HG02852 (cell line): ENCODE data around the gene CNTNAP5.
A peak's percentile ranks its signal among the peaks of the same experiment; 100 is the strongest.

Experiments used
- ATAC-seq: cut with Tn5 transposase; IDR thresholded peaks from one replicate; pipeline ENCODE4 v1.9.1; 2021; ENCODE audit warnings: mild to moderate bottlenecking, moderate library complexity; ENCODE audit not compliant: unreplicated experiment

Gene CNTNAP5

DNA sequence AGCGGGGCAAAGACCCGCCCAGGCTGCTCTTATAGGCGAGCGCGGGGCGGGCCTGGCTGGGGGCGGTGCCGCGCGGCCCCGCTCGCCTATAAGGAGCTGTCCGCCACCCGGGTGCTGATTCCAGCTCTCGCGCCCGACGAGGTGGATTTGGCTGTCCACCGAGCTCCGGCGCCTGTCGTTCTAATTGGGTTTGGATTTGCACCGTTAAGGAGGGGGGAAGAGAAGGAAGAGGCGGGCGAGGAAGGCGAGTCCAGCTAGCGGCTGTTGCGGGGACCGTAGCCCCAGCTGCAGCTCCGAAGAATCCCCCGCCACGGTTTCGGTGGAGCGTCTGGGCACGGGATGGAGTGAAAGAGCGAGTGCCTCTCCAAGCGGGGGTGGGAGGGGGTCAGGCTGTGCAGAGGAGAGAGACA, at the start of gene CNTNAP5:
TSS of gene CNTNAP5 (plus strand) at position 117 of the 410 bp plus-strand sequence. CDS start 364 bp downstream, outside the sequence.
- no peak for ATAC-seq

DNA sequence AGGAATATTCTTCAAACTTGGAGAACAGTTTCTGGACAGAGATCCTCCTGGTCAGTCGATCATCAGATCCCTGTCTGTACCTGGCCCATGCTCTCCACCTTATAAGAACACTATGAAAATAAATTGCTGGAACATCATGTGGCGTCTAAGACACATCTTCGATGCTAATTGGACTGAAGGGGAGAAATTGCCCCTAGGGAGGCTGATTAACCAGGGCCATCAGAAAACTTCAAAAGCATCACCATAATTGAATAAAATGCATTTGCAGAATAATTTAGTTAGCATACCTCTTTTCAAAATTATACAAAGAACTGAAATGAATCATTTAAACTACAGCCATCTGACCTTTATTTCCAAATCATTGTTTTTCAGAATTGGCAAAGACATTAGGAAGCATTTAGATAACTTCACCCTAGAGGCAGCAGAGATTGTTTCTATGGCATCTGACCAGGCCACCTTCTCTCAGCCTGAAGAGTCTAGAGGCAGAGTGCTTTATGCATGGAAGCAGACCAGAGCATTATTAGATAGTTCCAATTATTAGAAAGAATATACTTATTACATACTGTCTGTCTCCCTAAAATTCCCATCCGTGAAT, 48.9 kb upstream of the CNTNAP5 start:
- no peak for ATAC-seq

DNA sequence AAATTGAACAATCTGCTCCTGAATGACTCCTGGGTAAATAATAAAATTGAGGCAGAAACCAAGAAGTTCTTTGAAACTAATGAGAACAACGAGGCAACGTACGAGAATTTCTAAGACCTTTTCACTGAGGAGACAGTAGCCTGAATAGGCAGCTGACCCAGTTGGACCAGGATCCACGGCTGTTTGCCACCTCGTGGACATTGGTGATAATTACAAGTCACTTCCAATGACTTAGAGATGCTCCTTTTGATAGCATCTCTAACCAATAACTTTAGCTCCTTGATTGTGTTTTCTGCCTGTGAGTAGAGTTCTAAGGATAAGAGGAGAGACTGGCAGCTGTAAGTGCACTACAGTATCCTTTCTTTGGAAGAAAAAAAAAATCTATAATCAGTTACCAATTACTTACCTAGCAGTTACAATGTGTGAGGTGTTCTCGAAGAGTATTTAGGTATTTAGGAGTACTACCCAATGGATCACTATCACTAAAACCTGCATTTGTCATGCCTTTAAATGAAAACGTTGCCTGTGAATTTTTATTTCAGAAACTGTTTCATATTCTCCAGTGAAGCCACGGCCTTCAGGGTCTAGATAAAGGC, 31.3 kb upstream of the CNTNAP5 start:
- ATAC-seq: peak; percentile 81

DNA sequence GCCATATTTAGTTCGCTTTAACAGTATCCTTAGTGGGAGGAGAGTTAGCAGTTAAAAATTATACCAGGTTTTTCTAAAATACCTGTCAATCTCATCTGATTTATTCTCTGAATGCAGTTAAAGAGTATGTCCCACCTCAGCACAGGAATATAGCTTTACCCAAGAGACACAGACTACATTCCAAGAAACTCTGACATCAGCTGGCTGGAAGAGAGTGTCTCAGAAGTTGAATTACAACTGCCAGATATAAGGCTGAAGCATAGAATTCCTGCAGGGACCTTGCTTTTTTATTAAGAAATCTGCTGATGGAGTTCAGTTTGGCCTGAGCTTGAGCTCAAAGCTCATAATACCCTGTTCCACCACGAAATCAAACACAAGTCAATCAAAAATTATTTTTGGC, 25.4 kb upstream of the CNTNAP5 start:
- no peak for ATAC-seq

DNA sequence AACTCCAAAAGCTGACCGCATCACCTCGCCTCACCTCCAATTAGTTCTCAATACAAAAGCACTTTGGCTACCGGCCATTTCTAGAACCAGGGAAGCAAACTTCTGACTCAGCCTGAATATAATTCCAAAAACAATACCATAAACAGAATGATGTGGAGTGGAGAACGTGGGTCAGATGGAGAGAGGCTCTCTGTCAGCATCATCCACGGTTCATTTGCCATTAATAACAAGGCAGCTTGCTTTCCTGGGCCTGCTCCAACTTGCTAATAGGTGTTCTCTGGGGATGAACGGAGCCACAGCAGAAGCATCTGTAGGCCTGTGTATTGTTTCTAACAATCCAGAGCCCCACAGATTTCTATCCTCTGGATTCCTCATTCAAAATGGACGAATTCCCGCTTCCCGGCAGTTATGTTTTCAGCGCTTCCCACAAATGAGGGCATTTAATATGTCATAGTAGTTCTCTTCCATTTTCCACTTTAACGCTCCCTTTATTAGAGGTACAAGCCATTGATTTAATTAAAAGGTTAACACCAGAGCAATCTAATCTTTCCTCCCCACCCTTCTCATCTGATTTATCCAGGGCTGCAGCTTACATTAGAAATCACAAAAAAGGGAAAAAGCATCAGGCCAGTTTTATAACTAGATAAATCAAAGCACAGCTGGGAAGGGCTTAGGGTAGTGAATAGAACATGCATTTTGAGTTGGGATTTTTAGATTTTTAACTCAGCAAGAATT, 23.2 kb upstream of the CNTNAP5 start:
- ATAC-seq: no peak

DNA sequence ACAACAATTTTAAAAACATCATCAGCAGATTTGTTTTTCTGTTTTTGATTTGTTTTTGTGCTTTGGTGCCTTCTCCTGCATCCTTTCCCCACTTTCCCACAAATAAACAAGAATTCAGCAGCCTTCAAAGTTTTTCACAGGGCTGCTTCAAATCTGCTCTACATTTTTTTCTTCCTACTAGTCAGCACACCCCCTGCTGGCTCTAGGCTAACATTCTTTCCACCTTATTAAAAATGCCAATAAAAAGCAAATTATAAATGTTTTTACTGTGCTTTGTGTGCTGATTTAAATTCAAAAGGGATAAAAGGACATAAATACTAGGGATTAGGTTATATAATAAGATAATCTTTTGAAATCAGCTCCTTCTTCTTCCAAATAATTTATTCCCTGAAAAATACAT, 6.2 kb upstream of the CNTNAP5 start:
- ATAC-seq: no peak

DNA sequence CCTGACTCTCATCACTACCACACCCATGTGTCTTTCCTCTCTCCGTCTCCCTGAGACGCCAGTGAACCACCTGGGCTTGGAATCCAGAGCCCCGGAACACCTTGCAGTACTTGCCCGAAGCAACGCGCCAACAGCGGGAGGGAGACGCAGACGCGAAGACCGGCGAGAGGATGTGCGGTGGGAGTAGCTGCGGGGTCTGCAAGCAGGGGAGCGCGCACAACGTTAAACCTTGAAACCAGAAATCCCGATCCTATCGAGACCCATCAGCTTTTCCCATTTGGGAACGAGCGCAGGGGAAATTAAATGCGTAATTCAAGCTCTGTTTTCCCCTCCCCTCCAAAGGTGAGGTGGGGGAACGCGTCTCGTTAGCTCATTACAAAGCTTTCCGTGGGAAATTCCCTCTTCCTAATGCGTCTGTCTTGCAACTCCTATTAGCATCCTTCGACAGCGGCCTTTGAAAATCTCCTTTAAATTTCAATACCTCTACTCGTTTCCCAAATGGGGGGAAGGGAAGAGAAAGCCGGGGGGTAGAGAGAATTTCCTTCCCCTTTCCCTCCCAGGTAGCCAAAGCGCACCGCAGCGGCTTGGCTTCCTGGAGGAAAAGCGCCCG, 421 bp upstream of the CNTNAP5 start:
- ATAC-seq: no peak

DNA sequence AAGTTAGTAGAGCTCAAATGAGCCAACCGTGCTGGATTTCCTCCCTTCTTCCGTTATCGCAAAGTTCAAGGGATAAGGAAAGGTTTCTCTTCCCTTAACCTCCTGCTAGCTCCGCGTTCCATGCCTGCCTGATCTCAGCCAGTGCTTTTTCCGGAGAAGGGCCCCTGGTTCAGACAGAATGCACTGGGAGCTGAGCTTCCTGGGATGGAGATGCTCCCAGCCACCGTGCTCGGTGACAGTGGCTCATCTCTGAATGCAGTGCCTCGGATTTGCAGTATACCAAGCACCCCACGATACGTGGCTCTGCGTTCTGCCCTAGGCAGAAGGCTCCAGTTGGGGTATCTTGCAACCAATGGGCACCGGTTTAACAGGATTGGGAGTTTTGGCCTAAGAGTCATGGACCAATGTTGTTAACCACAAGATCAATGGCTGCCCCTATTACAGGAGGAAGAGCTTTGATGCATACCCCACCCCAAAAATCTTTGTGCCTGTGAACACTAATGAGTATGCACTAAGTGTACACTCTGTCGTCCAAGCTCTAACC, 876 bp downstream of the CNTNAP5 start:
- ATAC-seq: no peak

DNA sequence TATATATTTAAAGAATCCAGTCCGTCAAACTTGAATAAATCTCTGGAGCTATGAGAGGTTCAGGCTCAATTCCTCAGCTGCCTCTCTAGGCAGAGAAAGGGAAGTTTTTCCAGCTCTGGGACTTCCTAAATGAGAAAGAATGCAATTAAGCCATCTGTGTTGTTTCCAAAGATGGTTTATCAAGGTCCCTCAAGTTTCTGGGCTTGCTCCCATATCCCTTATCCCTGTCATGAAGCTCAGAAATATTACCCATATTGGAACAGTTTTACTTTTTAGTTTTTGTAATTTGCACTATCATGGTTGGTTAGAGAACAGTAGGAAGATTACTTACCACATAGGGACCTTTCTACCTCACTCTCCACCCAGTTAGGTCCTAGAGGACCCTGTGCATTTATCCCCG, 1.4 kb downstream of the CNTNAP5 start:
- ATAC-seq: no peak

DNA sequence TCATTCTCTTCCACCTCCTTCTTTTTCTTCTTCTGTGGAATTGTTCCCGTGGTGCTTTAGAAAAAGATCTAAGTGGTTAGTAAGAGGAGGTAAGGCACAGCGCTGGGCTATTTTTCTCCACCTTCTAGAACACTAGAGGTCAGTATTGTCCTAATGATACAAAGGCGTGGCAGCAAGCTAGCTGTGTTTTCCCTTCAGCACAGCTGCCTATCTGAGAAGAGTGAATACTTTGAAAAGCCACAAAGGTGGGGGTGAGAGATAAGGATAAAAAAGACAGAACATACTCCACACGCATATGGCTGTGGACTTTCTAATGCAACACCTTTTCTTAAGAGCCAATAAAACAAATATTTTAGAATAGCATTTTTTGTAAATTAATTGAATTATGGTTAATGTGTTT, 2.1 kb downstream of the CNTNAP5 start:
- peak; percentile 92 for ATAC-seq

DNA sequence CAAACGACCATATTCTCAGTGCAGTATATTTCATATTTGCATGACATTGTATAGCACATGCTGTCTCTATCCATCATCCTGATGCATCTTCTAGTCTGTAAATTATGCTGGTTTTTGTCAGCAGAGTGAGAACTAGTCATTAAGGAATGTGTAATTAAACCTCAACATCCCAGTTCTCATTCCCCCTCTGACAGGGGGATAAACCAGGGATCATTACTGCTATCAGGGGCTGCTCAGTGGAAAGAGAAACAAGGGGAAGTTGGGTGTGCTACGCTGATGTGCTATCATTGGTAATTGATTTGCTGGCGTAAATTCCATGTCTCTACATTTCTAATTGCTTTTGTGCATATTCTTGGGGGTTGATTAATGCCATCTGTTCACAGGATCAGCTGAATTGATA, 7.7 kb downstream of the CNTNAP5 start:
- no peak for ATAC-seq

DNA sequence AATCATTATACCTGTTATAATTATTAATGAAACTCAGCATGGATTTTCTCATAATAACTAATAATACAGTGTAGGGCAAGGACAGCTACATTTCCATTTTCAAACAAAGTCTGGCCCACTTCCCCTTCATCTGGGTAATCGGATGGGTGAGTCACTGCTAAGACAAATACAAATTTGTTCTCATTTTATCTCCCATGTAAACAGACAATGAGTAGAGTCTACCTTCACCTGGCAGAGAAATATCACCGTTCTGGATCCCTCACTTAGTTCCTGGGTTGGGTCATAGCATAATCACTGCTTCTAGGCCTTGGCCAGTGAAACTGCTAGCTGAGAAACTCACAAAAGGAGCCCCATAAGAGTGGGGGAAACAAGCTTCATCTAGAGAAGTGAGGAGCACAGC, 9.2 kb downstream of the CNTNAP5 start:
- no peak for ATAC-seq

DNA sequence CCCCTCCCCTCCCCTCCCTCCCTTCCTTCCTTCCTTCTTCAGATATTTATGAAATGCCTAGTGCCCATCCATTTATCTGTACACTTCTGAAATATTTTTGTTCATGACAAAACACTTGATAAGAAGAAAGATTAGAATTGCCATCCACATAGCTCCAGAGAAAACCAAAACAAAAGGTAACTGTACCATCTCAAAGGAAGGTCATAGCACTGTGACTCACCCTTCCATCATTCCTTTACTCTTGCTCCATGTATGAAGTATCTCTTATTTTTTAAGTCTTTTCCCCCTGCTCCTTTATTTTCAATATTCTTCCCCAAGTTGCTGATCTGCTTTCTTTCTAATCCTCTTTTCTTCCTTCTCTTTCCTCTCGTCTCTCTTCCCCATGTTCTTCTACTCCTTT, 9.9 kb downstream of the CNTNAP5 start:
- ATAC-seq: no peak

DNA sequence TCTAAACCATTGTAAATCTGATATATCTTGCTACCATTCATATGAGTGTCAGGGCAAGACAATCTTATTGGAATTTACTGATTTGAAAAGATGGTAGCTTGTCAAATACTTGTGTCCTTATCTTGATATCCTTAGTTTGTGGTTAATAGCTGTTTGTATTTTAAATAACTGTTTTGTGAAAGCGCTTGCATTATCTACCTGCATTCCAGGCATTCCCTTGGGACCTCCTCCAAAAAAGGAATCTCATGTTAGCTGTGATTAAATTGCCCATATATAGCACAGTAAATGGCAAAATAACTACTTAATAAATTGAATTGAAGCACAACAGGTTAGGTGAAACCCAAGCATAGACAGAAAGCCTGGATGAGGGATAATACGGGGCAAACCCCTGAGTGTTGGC, 13.9 kb downstream of the CNTNAP5 start:
- no peak for ATAC-seq

DNA sequence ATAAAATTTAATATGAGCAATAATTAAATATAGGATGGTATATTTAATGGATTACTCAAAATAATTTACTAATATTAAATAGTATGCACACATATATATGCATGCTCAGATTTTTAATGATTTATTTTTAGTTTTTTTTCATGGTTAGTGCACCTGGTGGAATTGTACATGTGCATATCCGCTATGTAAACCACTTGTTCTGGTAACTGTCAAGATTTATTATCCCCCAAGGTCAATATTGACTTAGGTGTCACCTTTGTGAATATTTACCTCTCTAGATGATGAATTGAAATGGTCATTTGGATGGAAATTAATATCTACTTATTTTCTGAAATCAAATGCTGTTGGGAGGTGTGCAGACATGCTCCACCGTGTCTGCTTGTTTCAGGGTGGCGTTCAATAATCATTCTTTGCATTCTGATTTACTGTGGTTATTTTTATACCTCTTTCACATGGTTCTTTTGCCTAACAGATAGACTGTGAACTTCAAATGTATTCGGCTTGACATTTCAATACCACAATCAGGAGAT, 14.7 kb downstream of the CNTNAP5 start:
- no peak for ATAC-seq

DNA sequence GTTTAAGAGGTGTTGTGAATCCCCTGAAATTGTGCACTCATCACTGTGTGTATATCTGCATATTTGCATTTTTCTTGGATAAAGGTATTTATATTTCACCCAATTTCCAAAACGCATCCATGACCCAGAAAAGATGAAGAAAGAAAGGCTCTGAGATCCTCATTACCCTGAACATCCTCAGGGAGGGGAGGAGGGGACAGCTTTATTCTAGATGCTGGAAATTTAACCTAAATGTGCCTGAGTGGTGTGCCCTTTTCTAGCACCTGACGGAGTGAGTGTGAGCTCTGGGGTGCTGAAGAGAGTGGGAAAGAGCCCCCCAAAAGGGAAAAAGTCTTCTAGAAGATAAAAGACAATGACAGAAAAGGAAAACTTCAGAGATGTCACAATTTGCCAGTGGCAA, 20.8 kb downstream of the CNTNAP5 start:
- no peak for ATAC-seq

DNA sequence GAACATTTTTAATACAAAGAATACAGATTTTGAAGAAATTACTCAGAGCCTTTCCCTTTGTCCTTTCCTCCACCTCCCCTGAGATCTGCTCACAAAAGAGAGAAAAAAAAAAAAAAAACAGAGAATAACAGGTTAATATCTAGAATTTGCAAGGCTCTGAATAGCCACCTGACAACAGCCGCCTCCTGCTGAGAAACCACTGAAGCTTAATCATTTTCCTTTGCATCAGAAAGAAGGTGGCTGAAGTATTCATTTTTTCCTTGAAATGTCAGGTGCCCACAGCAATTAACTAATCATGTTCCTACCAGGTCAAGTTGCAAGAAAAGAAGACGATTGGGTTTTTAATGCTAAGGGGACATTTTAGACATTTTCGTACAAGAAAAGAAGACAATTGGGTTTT, 21.2 kb downstream of the CNTNAP5 start:
- no peak for ATAC-seq

DNA sequence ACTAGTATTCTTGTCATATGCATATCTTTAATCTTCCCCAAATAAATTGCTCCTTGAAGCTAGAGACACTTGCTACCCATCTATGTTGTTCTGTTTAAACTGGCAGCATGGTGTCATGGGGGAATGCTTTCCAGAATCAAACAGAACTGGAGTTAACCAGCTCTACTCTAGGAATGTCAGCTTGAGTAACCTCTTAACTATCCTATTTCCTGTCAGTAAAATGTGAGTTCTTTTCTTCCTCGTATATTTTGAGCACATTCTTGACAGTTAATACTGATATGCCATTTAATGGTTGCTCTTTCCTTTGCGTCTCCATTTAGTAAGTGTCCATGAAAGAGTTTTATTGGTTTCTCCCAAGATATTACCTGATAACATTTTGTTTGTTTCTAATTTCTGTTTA, 23.0 kb downstream of the CNTNAP5 start:
- no peak for ATAC-seq

DNA sequence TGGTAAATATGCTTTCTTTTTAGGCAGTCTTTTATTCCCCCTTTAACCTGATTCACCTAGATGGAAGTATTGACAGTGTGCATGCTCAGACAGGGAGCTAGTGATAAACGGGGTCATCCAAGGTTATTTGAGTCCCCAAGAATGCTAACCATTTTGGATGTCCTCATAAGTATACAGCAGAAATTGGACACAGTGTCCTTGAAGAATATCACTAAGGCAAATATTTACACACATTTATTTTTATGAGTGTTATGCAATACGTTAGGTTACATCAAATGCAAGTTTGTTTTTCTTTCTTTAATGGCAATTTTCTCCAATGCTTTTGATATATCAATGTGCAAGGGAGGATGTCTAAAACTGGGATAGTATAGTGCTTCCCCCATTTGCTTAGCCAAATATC, 23.6 kb downstream of the CNTNAP5 start:
- ATAC-seq: no peak

DNA sequence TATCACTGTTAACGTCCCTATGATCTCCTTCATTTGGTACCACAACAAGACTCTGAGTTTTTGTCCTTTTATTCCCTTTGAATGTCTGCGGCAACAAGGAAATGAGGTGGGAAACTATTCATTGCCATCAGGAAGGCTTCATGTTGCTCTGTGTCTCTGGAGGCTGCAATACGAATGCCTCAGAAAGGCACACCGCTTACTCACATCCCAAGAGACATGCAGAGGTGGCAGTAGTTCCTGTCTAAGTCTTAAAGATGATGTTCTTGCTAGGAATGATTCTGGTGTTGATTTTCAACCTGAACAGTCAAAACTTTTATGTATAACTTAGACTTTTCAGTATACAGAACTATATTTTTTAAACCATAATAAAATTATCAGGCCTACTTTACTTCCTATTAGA, 24.0 kb downstream of the CNTNAP5 start:
- no peak for ATAC-seq

DNA sequence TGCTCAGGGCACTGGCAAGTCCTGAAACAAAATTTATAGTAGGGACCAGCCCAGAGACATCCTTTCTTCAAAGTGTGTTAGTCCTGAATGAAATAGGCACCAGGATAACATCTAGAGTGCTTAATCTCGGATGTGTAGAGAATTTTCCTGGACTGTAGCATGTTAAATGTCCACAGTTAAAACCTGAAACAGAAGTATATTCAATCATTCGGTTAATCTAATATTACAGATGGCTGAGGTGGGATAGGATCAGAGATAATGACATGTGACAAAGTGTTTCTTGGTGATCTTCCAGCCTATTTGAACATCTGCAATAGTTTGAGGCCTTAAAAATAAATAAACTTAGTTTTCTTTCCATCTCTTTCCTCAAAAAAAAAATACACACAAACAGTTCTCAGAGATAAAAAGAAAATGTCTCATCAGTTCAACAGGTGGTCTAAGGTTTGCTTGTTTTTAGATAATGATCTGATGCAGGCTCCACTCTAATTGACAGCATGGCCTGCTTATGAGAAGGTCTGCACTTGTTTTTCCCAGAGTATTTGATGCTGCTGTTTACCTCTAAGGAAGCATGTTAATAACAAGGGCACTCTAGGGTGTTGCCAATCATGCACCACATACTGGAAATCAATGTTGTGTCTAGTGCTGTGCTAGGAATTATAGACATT, 25.9 kb downstream of the CNTNAP5 start:
- no peak for ATAC-seq
